ENCODE results near the gene CPT2. TPM values are rescaled to one million over a fixed set of nuclear protein-coding genes. Genes with fewer than 3 reads are reported as not detected.

CPT2 gene
- total and polyA plus RNA-seq, 2 of the 13 experiments (the other 11 are each of a cell fraction or from before 2014, with no cell fraction given): 12.6 to 14.6 TPM

- TF ChIP-seq ZNF143 (CRISPR knock-in tag; IDR thresholded peaks at IDR 0.05) (peak; percentile 29; the same call in 1 of the 2 replicates), ISX (CRISPR knock-in tag; conservative IDR thresholded peaks at IDR 0.05) (no peak), SMARCE1 (IDR thresholded peaks at IDR 0.05; ENCODE audit: borderline replicate concordance) (no peak), KLF15 (CRISPR knock-in tag; IDR thresholded peaks at IDR 0.05; ENCODE audit: borderline replicate concordance) (no peak), NFKB2 (CRISPR knock-in tag; IDR thresholded peaks at IDR 0.05; ENCODE audit: borderline replicate concordance) (peak; percentile 78; the same call in 1 of the 2 replicates), EED (CRISPR knock-in tag; IDR thresholded peaks at IDR 0.05) (0 out of 2 replicates have a peak, but pooled peaks have one; percentile 29), PRDM10 (CRISPR knock-in tag; IDR thresholded peaks at IDR 0.05; ENCODE audit: low read depth) (peak; percentile 64; the same call in 1 of the 2 replicates), RBM22 (optimal IDR thresholded peaks at IDR 0.05; ENCODE audit: low read length) (peak; percentile 29), MYC (CRISPR knock-in tag; IDR thresholded peaks at IDR 0.05; ENCODE audit: borderline replicate concordance) (peak; percentile 92), ZNF33B (CRISPR knock-in tag; IDR thresholded peaks at IDR 0.05) (no peak), ZBTB14 (CRISPR knock-in tag; IDR thresholded peaks at IDR 0.05) (no peak), ZNF598 (CRISPR knock-in tag; IDR thresholded peaks at IDR 0.05; ENCODE audit: borderline replicate concordance) (no peak), ZNF383 (CRISPR knock-in tag; IDR thresholded peaks at IDR 0.05; ENCODE audit: borderline replicate concordance) (no peak), KDM2A (CRISPR knock-in tag; IDR thresholded peaks at IDR 0.05; ENCODE audit: borderline replicate concordance, low read depth) (peak; percentile 50; the same call in 1 of the 2 replicates), RELA (CRISPR knock-in tag; IDR thresholded peaks at IDR 0.05) (no peak), BHLHE40 (IDR thresholded peaks at IDR 0.05; ENCODE audit: low read length) (no peak), ZNF770 (CRISPR knock-in tag; IDR thresholded peaks at IDR 0.05) (no peak), HOXA3 (CRISPR knock-in tag; IDR thresholded peaks at IDR 0.05) (peak; percentile 93), RFXAP (CRISPR knock-in tag; IDR thresholded peaks at IDR 0.05; ENCODE audit: borderline replicate concordance) (peak; percentile 92), DPF2 (CRISPR knock-in tag; IDR thresholded peaks at IDR 0.05; ENCODE audit: borderline replicate concordance, low read depth) (peak; percentile 97), ZFP62 (CRISPR knock-in tag; IDR thresholded peaks at IDR 0.05) (no peak), BCLAF1 (IDR thresholded peaks at IDR 0.05) (no peak)
Measured at GRCh38 chr1:53160924-53161378, 35.7 kb upstream of the CPT2 start (continued).
